Measurements from ENCODE around the gene VWF.

Gene VWF

DNA sequence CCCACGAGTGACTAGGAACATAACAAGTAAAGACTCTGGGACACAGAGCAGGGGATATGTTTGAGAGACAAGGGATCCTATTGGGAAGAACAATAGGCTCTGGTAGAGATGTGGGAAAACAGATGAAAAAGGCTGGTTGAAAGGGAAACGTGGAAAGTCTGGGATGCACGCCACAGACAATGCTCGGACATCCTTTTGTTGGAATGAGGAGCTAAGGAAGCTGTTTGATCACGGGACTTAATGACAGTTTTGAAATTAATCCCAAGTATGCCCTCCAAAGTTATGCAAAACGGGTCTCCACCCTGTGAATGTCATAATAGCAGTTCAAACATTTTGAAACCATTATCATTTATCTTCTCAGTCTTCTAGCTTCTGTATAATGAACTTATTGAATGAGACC lies 147.8 kb downstream of the VWF start:
- ATAC-seq = no peak

DNA sequence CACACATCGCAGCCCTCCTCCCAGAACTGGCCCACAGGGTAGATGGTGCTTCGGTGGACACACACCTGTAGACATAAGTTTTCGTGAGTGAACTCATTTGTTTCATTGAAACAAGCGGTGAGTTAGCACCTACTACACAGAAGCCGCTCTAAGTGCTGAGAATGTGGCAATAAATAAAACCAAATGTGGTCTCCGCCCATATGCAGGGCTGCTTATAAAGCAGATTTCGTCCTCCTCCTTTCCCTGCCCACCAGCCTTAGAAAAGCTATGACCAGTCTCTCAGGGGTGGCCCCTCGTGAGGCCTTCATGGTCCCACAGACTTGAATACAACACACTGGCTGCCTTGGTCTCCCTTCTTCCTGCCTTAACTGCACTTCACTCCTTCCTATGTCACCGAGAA lies 148.3 kb downstream of the VWF start:
- ATAC-seq = no peak

- no peak for ATAC-seq
These were observed 150.9 kb downstream of the VWF start for GRCh38 chr12:5973461-5974115.

DNA sequence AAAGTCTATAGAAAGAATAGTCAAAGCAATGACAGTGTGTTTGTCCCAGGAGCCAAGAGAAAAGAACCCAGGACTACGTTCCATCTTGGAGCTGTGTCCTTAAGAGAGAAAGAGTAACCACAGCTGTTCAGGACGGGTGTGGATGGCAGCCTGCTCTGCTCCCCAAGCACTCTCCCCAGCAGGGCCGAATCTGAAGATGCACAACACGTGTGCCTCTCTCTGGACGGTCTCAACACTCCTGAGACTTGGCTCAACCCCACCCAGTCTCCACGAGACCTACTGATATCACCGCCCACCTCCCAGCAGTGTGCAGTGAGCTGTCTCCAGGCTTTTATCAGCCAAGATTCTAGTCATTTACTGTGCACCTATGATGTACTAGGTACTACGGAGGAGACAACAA lies 152.1 kb downstream of the VWF start:
- no peak for ATAC-seq

GRCh38 chr12:5971194-5971850 lies 153.1 kb downstream of the VWF start:
- ATAC-seq = no peak

GRCh38 chr12:5969974-5970690 lies 154.3 kb downstream of the VWF start:
- ATAC-seq = no peak

GRCh38 chr12:5969156-5969973 lies 155.1 kb downstream of the VWF start:
- ATAC-seq = no peak

GRCh38 chr12:5967645-5968415 lies 156.6 kb downstream of the VWF start:
- no peak for ATAC-seq

GRCh38 chr12:5966486-5967095 lies 157.9 kb downstream of the VWF start:
- no peak for ATAC-seq

GRCh38 chr12:5965950-5966383 lies 158.5 kb downstream of the VWF start:
- peak; percentile 46 to 51 for ATAC-seq

GRCh38 chr12:5964913-5965900 lies 159.3 kb downstream of the VWF start:
- ATAC-seq = no peak

DNA sequence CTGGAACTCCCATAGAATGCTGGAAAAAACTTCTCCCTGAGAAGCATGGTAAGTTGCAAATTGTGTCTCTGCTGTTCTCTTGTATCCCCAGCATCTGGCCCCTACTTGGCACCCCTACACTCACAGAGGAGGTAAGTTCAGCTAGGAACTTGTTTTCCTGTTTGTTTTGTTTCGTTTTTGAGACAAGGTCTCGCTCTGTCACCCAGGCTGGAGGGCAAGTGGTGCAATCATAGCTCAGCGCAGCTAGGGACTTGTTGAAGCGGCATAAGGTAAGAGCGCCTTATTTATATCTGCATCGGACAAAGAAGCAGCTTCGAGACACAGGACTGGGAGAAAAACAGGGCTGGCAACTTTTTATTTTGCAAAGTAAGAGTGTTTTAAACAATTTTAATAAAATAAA lies 161.0 kb downstream of the VWF start:
- ATAC-seq = no peak

DNA sequence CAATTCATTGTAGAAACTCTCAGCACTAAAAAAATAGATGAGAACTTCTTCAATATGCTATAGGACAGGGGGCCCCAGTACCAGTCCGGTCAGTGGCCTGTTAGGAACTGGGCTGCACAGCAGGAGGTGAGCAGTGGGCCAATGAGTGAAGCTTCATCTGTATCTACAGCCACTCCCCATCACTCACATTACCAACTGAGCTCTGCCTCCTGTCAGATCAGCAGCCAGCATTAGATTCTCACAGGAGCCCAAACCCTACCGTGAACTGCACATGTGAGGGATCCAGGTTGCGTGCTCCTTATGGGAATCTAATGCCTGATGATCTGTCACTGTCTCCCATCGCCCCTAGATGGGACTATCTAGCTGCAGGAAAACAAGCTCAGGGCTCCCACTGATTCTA lies 163.7 kb downstream of the VWF start:
- ATAC-seq = no peak

DNA sequence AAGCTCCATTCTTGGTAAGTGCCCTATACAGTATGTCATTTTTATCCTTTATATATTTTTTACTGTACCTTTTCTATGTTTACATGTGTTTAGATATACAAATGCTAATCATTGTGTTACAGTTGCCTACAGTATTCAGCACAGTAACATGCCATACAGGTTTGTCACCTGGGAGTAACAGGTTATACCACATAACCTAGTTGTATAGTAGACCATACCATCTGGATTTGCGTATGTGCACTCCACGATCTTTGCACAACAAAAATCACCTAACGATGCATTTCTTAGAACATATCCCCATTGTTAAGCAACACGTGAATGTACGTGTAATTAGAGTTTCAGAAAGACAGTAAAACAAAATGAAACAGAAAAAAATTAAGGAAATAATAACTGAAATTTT lies 167.5 kb downstream of the VWF start:
- ATAC-seq = no peak

DNA sequence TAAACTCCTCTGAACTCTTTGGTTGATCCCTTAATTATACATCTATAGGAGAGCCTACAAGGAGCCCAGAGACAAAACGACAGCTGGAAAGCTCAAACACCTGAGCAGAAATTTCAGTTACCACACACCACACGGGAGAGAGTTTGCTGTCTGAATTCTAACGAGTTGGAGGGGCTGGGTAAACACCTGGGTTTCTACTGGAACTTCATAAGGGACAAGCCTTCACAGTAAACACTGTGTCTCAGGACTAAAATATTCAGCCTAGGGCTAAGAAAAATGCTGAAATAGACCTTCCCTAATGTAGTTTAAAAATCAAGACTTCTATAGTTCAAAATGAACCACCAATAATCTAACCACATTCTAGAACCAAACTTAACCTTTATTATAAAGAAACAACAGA lies 169.8 kb downstream of the VWF start:
- no peak for ATAC-seq

GRCh38 chr12:5953835-5954586 lies 170.5 kb downstream of the VWF start:
- no peak for ATAC-seq

DNA sequence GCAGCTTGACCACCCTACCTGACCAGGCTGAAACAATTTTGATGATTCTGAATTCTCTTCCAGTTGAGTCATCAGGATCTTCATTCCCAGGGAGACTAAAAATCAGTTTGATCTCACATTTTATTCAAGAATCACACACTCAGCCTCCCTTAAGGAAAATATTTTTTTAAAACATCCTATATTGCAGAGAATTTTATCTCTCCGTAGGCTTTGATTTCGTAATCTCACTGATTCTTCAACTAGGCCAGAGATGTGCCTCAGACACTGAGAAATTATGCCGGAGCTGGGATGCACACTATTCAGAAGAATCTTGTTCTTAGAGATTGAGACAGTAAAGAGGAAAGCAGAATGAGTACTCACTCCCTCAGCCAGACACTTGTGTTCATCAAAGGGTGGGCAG lies 172.4 kb downstream of the VWF start:
- ATAC-seq = no peak

DNA sequence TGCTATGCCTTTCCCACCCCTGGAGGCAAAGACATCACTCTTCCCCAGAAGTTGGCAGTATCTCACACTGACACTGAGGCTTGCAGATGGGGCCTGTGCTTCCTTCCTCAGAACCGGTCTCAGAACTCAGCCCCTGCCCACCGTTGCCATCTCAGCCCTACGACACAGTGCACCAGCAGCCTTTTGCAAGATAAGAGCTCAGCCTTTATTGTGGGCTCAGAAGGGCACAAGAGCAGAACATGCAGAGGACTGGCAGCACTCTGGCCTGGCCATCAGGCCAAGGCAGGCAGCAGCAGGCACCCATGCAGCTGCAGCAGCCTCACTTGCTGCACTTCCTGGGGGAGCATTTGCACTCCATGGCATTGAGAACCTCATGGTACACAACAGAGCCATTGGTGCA lies 175.8 kb downstream of the VWF start:
- no peak for ATAC-seq

DNA sequence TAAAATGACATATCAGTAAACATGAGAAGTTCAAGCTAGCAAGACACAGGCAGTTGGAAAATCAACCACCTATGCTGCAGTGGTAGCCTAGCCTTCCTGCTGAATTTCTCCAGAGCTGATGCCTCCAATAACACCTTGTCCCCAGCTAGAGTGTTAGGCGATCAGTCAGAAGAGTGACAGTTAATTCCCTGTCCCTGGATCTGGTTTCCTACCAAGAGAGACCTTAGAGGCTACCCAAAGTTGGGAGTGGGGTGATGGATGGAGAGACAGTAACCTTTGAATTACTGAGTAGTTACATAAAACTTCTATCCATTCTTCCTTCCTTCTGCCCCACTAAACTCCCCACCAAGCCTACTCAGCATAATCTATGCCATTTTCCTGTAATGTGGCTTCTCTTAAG lies 177.5 kb downstream of the VWF start:
- ATAC-seq = no peak

- no peak for ATAC-seq
These were observed 178.1 kb downstream of the VWF start for GRCh38 chr12:5946388-5946787.
